Measurements from ENCODE around the gene CUL2.
A peak's percentile ranks its signal among the peaks of the same experiment; 100 is the strongest.

CUL2 gene

GRCh38 chr10:35042783-35043182 lies 47.4 kb downstream of the CUL2 start:
- no peak overlapping the region for H3K4me3 ChIP-seq (ENCODE audit: low read length)
- DNase-seq (ENCODE audit: low read depth), result no peak
- no peak for TF ChIP-seq CTCF (conservative IDR thresholded peaks at IDR 0.05; ENCODE audit: low read length)

GRCh38 chr10:35041502-35041879 lies 48.6 kb downstream of the CUL2 start:
- peak; percentile 30 for DNase-seq (ENCODE audit: low read depth)
- H3K4me3 ChIP-seq (ENCODE audit: low read length), result no peak overlapping the region
- no peak for TF ChIP-seq CTCF (conservative IDR thresholded peaks at IDR 0.05; ENCODE audit: low read length)

GRCh38 chr10:35040760-35041501 lies 49.2 kb downstream of the CUL2 start:
- no peak overlapping the region for H3K4me3 ChIP-seq (ENCODE audit: low read length)
- no peak for TF ChIP-seq CTCF (conservative IDR thresholded peaks at IDR 0.05; ENCODE audit: low read length)
- DNase-seq (ENCODE audit: low read depth), result peak; percentile 53

- no peak for DNase-seq (ENCODE audit: low read depth)
- no peak for TF ChIP-seq CTCF (conservative IDR thresholded peaks at IDR 0.05; ENCODE audit: low read length)
- H3K4me3 ChIP-seq (ENCODE audit: low read length), result no peak overlapping the region
Measured at GRCh38 chr10:35037104-35037503, 53.0 kb downstream of the CUL2 start.

- no peak for DNase-seq (ENCODE audit: low read depth)
- H3K4me3 ChIP-seq (ENCODE audit: low read length), result no peak overlapping the region
- TF ChIP-seq CTCF (conservative IDR thresholded peaks at IDR 0.05; ENCODE audit: low read length), result no peak
Measured at GRCh38 chr10:35035606-35036005, 54.5 kb downstream of the CUL2 start.

GRCh38 chr10:35027567-35027966 lies 62.6 kb downstream of the CUL2 start:
- peak; percentile 67 for TF ChIP-seq CTCF (conservative IDR thresholded peaks at IDR 0.05; ENCODE audit: low read length)

GRCh38 chr10:35025916-35026315 lies 64.2 kb downstream of the CUL2 start:
- no peak for TF ChIP-seq CTCF (conservative IDR thresholded peaks at IDR 0.05; ENCODE audit: low read length)
- H3K4me3 ChIP-seq (ENCODE audit: low read length), result no peak overlapping the region
- peak; percentile 54 for DNase-seq (ENCODE audit: low read depth)

More at GRCh38 chr10:35027567-35027966, 62.6 kb downstream of the CUL2 start:
- DNase-seq (ENCODE audit: low read depth), result peak; percentile 40
- H3K4me3 ChIP-seq (ENCODE audit: low read length), result no peak overlapping the region

All from AG10803 (cell line).